T-helper 1 cell (primary cell): ENCODE results near the gene RHOJ.
"Not testable (repeated sequence)": the region's sequence is repeated elsewhere in the genome, so short reads cannot be mapped to it uniquely, and the experiment has no call there.

Experiments
- DNase-seq, 5 donors: peaks; one replicate each; pipeline ENCODE4 v3.0.0-alpha.2; 2012 to 2020
- total RNA-seq, 4 donors: gene quantifications; one replicate each; lab custom pipeline; 2026; lab: John Stamatoyannopoulos, UW

The RHOJ gene
- 0 reads per million in 4 donors for total RNA-seq

- DNase-seq: no peak
These were observed at the start of gene RHOJ for GRCh38 chr14:63204407-63205043. RHOJ (plus strand) TSS chr14:63204443; CDS start chr14:63204870, 427 bp downstream.

DNA sequence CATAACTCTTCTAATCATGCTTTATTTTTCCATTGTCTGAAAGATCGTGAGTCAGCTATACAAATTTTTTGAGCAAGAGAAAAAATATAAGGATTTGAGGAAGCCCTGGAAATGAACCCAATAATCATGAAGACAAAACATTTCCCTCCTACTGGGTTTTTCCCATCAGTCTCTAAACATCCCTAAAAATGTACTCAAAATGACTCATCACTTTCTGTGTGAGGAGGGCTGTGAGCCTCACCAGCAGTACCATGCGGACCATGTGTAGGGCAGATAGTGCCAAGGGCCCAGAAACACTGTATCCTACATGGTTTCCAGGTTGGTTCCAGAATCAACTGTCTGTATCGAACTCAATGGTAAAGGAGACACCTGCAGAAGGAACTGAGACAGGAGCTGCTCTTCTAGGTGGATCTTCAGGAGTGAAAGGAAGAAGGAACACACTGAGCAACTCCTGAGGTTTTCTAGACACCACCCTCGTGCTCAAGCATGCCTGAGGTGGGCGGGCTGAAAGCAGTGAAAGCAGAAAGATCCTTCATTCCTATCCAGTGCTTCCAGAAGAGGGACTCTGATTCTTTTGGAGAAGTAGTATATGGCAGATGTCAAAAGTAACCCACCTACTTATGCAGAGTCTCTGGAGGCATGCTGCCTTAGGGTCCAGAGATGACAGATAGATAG lies 48.6 kb upstream of the RHOJ start:
- DNase-seq: no peak

DNA sequence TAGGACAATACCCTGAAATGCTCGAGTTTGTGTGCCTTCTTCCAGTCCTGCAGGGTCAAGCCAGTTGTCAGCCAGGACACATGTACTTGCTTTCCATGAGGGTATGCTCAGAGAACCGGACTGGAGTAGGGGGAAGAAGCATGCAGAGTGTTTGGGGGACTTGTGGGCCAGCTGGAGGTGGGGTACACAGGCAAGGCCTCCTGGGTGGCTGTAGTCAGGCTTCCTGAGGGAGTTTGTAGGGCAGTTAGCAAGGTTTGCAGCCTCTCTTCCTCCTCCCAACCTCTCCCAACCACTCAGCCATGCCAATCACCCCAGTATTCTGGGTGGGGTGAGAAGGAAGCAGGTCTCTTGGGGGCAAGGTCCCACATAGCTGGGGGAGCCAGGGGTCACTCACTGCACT lies 47.0 kb upstream of the RHOJ start:
- DNase-seq: no peak

GRCh38 chr14:63163306-63163705 lies 40.9 kb upstream of the RHOJ start:
- DNase-seq: no peak

DNA sequence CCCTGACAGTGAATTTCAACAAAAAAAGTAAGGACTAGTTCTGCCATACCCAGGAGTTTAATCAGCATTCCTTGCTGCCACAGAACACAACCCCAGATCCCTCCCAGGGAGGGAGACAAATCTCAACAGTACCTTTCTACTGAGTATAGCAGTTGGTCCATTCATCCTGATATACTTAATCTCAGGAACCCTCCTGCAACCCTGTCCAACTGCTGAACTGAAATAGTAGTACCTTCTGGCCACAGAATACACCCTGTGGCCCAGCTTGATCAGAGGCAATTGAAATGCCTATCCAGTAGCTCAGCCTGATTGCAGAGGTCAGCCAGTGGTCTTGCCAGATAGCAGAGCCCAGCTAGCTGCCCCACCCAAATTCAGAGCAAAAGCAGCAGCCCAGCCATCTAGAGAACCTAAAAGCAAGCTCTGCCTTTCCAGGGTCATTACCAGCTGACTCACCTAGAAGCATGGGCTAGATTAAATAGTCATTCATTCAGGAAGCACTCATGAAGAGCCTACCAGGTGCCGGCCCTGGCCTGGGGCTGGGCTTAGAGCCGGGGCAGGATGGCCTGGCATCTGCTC lies 40.0 kb upstream of the RHOJ start:
- no peak for DNase-seq

DNA sequence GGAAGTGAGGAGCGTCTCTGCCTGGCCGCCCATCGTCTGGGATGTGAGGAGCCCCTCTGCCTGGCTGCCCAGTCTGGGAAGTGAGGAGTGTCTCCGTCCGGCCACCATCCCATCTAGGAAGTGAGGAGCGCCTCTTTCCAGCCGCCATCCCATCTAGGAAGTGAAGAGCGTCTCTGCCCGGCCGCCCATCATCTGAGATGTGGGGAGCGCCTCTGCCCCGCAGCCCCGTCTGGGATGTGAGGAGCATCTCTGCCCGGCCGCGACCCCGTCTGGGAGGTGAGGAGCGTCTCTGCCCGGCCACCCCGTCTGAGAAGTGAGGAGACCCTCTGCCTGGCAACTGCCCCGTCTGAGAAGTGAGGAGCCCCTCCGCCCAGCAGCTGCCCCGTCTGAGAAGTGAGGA lies 39.0 kb upstream of the RHOJ start:
- not testable (repeated sequence) for DNase-seq

GRCh38 chr14:63167044-63167443 lies 37.2 kb upstream of the RHOJ start:
- DNase-seq: no peak

- DNase-seq: no peak
These were observed 29.5 kb upstream of the RHOJ start for GRCh38 chr14:63174760-63175191.

- DNase-seq: no peak
These were observed 28.7 kb upstream of the RHOJ start for GRCh38 chr14:63175531-63175930.

DNA sequence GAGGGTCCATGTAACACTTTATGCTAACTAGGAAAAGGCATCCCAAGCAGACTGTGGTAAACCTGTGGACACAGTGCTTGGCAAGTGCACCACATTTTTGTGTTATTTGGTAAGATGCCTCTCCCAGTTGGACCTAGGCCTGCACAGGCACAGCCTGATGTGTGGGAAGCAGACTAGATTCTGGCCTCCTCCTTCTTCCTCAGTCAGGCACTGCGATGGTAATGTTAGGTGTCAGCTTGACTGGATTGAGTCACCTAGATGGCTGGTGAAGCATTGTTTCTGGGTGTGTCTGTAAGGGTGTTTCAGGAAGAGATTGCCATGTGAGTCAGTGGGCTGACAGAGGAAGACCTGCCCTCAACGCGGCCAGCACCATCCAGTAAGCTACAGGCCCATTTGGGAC lies 25.3 kb upstream of the RHOJ start:
- no peak for DNase-seq

DNA sequence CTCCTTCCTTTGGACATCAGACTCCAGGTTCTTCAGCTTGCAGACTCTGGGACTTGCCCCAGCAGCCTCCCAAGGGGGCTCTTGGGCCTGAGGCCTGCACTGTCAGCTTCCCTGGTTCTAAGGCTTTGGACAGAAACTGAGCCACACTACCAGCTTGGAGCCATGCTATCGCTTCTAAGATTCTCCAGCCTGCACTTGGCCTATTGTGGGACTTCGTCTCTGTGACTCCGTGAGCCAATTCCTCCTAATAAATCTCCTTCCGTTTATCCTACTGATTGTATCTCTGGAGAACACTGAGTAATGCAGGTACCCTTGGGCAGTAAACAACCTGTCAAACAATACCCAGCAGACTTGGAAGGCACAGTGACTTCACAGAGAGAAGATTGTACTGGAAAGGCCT lies 24.9 kb upstream of the RHOJ start:
- DNase-seq: no peak

- no peak for DNase-seq
These were observed 24.2 kb upstream of the RHOJ start for GRCh38 chr14:63180011-63180410.

DNA sequence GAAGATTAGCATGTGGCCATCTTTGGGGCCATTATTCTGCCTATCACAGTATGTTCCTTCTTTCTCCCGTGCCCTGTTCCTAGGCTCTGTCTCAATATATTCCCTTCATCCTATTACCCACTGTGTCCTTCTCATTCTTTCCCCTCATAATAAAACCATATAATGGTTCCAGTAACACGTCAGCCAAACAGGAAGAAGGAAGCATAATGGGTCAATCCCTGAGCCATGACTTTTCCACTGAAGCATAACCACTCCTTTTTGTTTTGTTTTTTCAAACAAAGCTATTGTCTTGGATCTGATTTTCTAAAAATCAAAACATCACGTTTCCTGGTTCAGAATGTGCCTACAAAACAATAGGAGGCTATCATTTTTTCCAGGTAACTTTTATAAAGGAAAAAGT lies 21.3 kb upstream of the RHOJ start:
- DNase-seq: no peak

DNA sequence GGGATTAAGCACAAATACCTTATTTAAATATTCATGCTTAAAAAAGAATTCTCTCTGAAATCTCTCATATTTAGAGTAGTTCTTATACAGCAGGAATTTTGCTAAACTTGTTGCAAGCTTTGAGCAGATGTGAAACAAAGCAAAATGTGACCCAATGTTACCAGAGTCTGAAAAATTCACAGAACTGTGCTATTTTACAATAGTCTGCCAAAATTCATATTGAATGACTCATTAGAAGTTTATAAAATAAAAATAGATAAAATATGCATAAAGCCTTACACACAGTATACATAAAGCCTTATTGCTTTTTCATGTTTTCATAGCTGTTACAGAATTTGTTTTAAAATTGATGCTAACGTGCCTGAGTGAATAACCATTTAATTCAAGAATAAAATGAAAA lies 17.8 kb upstream of the RHOJ start:
- DNase-seq: no peak

DNA sequence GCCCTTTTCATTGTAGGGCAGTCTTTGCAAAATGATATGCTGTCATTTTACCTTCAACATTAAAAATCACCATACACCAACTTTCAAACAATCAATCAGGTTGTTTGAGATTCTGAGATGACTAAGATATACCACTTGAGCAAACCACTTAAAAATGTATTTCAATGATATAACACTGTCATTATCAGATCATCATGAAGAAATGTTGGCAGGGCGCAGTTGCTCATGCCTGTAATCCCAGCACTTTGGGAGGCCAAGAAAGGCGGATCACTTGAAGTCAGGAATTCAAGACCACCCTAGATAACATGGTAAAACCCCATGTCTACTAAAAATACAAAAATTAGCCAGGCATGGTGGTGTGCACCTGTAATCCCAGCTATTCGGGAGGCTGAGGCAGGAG lies 13.0 kb upstream of the RHOJ start:
- DNase-seq: no peak

- DNase-seq: no peak
These were observed 12.2 kb upstream of the RHOJ start for GRCh38 chr14:63192085-63192484.

GRCh38 chr14:63193236-63193635 lies 11.0 kb upstream of the RHOJ start:
- DNase-seq: no peak

GRCh38 chr14:63200035-63200740 lies 4.1 kb upstream of the RHOJ start:
- DNase-seq: no peak

GRCh38 chr14:63200767-63201166 lies 3.5 kb upstream of the RHOJ start:
- no peak for DNase-seq

GRCh38 chr14:63203015-63203414 lies 1.2 kb upstream of the RHOJ start:
- DNase-seq: no peak

DNA sequence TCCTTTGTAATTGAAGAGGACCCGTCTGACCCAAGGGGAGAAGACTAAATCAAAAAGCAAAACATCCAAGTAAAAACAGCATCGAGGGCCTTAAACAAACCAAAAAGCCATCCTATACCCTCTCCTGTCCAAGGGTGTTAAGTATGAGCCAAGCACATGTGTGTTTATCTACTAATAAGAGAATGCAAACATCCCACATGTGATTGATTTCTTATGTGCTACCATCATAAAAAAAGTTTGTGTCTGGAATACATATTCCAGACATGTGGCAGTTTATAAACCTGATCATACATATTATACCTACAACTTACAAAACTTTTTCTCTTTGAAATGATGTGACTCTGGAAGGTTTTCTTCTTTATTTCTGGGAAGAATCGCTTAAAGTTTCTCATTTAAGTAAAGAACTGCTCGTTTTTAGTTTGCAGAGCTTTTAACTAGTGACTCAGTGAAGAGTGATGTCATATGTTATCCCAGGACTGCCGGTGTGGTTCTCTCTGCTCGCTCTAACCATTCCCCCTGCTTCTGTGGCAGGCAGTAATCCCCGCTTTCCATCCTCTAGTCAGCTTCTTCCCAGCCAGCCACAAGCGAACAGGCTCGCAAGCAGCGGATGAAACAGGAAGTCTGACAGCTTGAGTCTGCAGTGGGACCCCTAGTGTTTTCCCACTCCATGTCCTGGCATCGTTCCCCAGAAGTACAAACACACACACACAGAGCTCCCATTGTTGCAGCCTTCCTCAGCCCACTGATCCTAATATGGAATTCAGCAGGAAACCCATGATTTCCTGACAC lies 431 bp upstream of the RHOJ start:
- DNase-seq: no peak

- no peak for DNase-seq
These were observed 867 bp downstream of the RHOJ start for GRCh38 chr14:63205044-63205575.

DNA sequence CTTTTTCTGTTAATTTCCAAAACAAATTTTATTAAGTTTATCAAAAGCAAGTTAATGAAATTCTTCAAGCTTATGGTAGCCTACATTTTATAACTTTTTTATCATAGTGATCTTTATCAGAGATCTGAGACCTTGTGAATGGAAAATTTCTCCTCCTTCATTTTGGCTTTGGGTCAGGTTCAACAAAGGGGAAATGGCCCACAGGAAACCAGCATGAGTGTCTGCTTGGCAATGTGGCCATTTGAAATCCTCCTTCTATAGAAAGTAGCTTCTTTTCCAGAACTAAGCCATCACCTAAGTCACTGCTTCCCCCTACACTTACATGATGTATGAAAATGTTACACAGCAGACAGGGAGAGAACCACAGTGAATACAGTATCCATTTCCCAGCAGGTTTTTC lies 1.6 kb downstream of the RHOJ start:
- no peak for DNase-seq
